ENCODE data around the gene SLC39A5. TPM values are rescaled to one million over a fixed set of nuclear protein-coding genes. Genes with fewer than 3 reads are reported as not detected.

SLC39A5 gene
- total RNA-seq, 2 experiments from 2014 or later: 0.80 to 1.2 TPM

DNA sequence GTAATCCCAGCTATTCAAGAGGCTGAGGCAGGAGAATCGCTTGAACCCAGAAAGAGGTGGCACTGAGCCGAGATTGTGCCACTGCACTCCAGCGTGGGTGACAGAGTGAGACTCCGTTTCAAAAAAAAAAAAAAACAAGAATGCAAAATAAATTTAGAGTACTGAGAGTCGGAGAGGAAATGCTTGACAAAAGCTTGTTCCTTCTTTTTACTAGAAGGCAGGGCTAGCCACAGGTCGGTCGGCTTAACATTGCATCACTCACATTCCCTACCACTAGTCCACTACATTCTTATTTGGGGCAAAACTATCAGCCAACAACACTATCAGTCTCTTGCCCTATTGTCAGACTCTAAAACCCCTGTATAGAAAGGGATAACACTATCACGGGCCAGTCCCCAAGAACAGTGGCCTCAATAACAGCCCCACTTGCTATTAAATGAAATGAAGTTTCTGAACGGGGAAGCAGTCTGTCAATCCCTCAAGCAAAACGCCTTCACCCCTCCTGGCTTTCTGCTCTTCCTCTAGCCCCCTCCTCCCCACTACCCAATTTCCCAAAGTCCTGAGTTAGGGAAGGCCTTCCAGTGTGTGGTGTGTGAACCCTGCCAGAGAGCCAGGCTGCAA is 9.1 kb upstream of the SLC39A5 start:
- H3K9me3 Mint-ChIP-seq: no peaks in the 10 kb centered on the region
- DNase-seq: no peak
- peaks cover 48% of the 10 kb centered on the region for H3K4me1 Mint-ChIP-seq
- no peaks in the 10 kb centered on the region for H3K27me3 Mint-ChIP-seq
- POLR2A ChIA-PET: interaction anchor here (0.8 to 3.9 kb wide), 15 partner anchors 14 to 295 kb away, joined by 3 to 32 read pairs (median 13); partner anchors contain the start of genes CNPY2, COQ10A, ESYT1 and MYL6
- peak overlapping the region; percentile 89 for H3K4me3 Mint-ChIP-seq
- peak overlapping the region; percentile 84 for H3K27ac Mint-ChIP-seq
- CTCF ChIA-PET: interaction anchor here (0.7 to 3.8 kb wide), 8 partner anchors 14 to 960 kb away, joined by 3 to 43 read pairs (median 8); partner anchors contain the start of genes ANKRD52, CNPY2, ESYT1 and SMARCC2
- H3K36me3 Mint-ChIP-seq (ENCODE audit: low read depth): peaks cover 2% of the 10 kb centered on the region

DNA sequence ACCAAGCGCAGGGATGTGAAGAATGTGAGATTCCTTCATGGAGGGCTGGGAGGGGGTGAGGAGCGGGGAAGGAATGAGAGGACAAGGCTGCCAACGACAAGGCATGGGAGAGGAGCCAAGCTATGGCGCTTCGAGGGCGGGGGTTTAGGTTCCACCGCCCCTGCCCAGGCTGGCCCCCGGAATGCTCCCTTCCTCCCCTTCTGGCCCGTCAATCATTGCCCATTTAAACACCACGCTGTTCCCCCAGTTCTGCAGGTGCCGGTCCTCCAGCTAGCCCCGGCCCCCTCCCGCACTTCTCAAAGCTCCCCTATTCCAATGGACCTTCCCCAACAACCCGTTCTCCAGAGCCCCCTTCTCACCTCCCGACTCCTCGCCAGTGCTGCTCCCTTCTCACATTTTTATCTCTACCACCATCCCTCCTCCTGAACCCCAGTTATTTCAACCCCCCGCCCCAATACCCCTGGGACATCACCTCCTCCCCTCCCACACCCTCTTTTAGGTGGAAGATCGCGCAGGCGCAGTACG is 8.6 kb upstream of the SLC39A5 start:
- Mint-ChIP-seq H3K4me1 (peaks cover 52% of the 10 kb centered on the region), H3K36me3 (ENCODE audit: low read depth) (peaks cover 6% of the 10 kb centered on the region), H3K9me3 (no peaks in the 10 kb centered on the region), H3K4me3 (peak overlapping the region; percentile 89), H3K27ac (peak overlapping the region; percentile 84), H3K27me3 (no peaks in the 10 kb centered on the region)
- POLR2A ChIA-PET: interaction anchor here (1.0 to 3.9 kb wide), 28 partner anchors 8 to 403 kb away, joined by 3 to 32 read pairs (median 7); partner anchors contain the start of genes ANKRD52, CNPY2, COQ10A and ESYT1
- CTCF ChIA-PET: interaction anchor here (0.5 to 3.8 kb wide), 21 partner anchors 10 to 483 kb away, joined by 3 to 44 read pairs (median 5); partner anchors contain the start of genes ANKRD52, CNPY2, COQ10A and ESYT1
- DNase-seq: peak; percentile 20

DNA sequence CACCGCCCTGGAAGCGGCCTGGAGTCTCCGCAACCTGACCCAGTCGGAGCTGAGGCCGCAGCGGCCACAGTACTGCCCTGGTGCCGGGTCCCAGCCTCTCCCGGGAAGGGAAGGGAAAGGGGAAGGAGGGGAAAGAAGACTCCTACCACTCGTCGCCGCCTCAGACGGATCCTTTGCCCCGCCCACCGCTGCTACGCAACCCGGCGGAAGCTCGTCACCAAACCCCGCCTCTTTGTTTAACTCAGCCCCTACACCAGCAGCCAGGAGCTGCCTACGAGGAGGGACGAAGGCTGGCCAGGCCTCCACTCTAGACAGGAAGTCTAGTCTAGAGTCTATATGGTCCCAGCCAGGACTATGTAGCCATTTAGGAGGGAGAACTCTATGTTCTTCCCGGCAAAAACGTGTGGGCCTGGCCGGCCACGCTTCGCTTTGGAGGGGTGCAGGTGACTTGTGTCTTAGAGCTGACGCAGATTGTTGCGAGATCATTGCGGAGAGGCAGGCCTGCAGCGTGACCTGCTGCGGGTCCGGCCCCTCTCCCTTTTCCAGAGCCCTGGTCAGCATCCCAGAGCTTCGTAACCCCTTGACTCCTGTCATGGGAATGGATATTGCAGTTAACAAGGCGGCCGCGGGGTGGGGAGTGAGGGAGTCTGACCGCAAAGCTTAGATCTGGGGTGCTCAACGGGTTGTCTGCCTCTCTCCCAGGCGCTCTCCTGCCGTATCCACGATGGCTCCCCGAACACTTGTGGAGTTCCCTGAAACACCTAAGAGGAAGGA is 7.9 kb upstream of the SLC39A5 start, which contains the start of gene RNF41:
Gene RNF41, minus strand, starts transcription at position 166 of the 774 bp plus-strand sequence. CDS start 7,875 bp downstream, outside the sequence.
- Mint-ChIP-seq H3K36me3 (ENCODE audit: low read depth) (peaks cover 6% of the 10 kb centered on the region), H3K9me3 (no peaks in the 10 kb centered on the region), H3K4me1 (peaks cover 53% of the 10 kb centered on the region), H3K27ac (peak within 1 kb of the TSS; percentile 84), H3K27me3 (no peaks in the 10 kb centered on the region), H3K4me3 (peak within 1 kb of the TSS; percentile 89)
- CTCF ChIA-PET: interaction anchor here (0.5 to 3.8 kb wide), 25 partner anchors 10 to 484 kb away, joined by 3 to 44 read pairs (median 4); partner anchors contain the start of genes ANKRD52, CNPY2, COQ10A and ESYT1
- peak; percentile 94 for DNase-seq
- POLR2A ChIA-PET: interaction anchor here (0.6 to 3.9 kb wide), 38 partner anchors 9 to 404 kb away, joined by 3 to 32 read pairs (median 5); partner anchors contain the start of genes ANKRD52, CNPY2, COQ10A and CS

DNA sequence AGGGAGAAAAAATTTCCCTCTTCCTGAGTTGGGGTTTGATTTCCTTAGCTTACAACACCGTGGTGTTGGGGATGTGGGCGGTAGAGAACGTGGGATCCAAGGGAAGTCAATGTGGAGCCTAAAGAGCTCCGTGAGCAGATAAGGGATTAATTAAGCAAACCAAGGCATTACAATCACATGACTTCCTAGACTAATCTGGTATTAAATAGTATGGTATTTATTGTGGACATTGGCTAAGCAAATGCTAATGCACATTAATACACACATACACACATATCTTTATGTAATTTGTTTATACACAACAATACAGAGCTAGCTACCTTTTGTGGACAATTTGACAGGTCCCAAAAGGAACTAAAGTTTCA is 7.3 kb upstream of the SLC39A5 start:
- DNase-seq: no peak
- H3K4me3 Mint-ChIP-seq: peak overlapping the region; percentile 89
- H3K4me1 Mint-ChIP-seq: peaks cover 53% of the 10 kb centered on the region
- H3K27me3 Mint-ChIP-seq: no peaks in the 10 kb centered on the region
- H3K9me3 Mint-ChIP-seq: no peaks in the 10 kb centered on the region
- H3K27ac Mint-ChIP-seq: peak overlapping the region; percentile 84
- POLR2A ChIA-PET: interaction anchor here (0.7 to 3.9 kb wide), 32 partner anchors 8 to 404 kb away, joined by 3 to 32 read pairs (median 6); partner anchors contain the start of genes ANKRD52, CNPY2, COQ10A and CS
- peaks cover 6% of the 10 kb centered on the region for H3K36me3 Mint-ChIP-seq (ENCODE audit: low read depth)
- CTCF ChIA-PET: interaction anchor here (0.6 to 3.8 kb wide), 19 partner anchors 11 to 484 kb away, joined by 3 to 44 read pairs (median 5); partner anchors contain the start of genes ANKRD52, COQ10A, ESYT1 and ORMDL2

DNA sequence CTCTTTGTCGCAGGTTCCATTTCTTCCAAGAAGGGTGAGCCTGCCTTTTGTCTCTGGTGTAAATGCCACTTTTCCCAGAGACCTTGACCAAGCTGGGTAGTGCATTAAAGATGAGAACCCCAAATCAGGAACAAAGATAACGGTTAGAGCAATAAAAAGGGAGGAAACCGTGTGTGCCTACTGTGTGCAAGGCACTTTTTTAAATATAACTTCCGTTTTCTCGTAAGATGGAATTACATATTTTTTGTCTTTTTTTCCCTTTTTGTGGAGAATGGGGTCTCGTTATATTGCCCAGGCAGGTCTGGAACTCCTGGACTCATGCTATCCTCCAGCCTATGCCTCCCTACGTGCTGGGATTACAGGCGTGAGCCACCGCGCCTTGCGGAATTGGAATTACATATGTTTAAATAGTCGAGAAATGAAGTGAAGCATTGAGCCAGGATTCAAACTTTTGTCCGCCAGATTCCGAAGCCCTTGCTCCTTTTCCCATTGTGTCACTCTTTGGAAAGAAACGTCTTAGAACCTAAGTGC is 6.2 kb upstream of the SLC39A5 start:
- ChIA-PET POLR2A (interaction anchor here (1.4 to 3.9 kb wide), 5 partner anchors 35 to 105 kb away, joined by 3 to 31 read pairs (median 15); partner anchors contain the start of genes ANKRD52, SMARCC2 and ZC3H10), CTCF (interaction anchor here (2.4 to 3.8 kb wide), 4 partner anchors 17 to 105 kb away, joined by 12 to 44 read pairs (median 39); partner anchors contain the start of genes SMARCC2 and ZC3H10)
- H3K36me3 Mint-ChIP-seq (ENCODE audit: low read depth): peaks cover 6% of the 10 kb centered on the region
- DNase-seq: no peak
- peak overlapping the region; percentile 76 for H3K27ac Mint-ChIP-seq
- no peaks in the 10 kb centered on the region for H3K9me3 Mint-ChIP-seq
- no peaks in the 10 kb centered on the region for H3K27me3 Mint-ChIP-seq
- peak overlapping the region; percentile 89 for H3K4me3 Mint-ChIP-seq
- peaks cover 53% of the 10 kb centered on the region for H3K4me1 Mint-ChIP-seq

DNA sequence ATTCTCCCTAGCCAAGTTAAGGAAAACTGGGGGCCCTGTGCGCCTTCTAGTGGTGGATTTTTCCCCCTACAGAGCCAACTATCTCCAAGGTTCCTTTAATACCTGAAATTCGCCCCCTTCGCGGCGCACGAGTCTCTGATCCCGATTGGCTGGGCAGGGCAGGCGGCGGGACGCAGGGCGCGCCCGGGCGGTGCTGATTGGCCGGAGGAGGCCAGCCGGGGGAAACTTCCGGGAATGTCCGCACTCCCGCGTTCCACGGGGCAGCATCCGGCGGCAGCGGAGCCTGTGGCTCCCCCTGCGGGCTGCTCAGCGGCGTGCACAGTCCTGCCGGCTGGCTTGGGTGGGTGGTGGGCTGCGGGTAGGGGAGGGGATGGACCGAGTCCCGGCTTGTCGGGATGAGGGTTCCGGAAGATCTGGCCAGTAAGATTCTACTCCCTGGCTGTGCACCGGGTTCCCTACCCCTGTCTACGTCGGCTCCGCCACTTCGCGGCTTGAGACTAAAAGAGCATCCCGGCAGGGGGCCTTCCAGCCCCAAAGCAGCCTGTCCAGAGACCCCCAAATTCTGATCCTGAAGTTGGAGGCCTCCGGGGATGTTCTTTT is 5.6 kb upstream of the SLC39A5 start, which contains the start of gene NABP2:
Gene NABP2, plus strand, starts transcription at position 241 of the 600 bp plus-strand sequence. CDS start 515 bp downstream, outside the sequence.
- Mint-ChIP-seq H3K27me3 (no peaks in the 10 kb centered on the region), H3K4me3 (peak within 1 kb of the TSS; percentile 89), H3K36me3 (ENCODE audit: low read depth) (peaks cover 6% of the 10 kb centered on the region), H3K4me1 (peaks cover 53% of the 10 kb centered on the region), H3K9me3 (no peaks in the 10 kb centered on the region), H3K27ac (peak within 1 kb of the TSS; percentile 76)
- peak; percentile 95 for DNase-seq
- ChIA-PET CTCF (interaction anchor here (3.3 kb wide), 1 partner anchor 101 kb away, joined by 12 read pairs; no protein-coding TSS in a partner anchor), POLR2A (interaction anchor here (3.9 kb wide), 1 partner anchor 106 kb away, joined by 31 read pairs; the partner anchor contains the start of gene ZC3H10)

DNA sequence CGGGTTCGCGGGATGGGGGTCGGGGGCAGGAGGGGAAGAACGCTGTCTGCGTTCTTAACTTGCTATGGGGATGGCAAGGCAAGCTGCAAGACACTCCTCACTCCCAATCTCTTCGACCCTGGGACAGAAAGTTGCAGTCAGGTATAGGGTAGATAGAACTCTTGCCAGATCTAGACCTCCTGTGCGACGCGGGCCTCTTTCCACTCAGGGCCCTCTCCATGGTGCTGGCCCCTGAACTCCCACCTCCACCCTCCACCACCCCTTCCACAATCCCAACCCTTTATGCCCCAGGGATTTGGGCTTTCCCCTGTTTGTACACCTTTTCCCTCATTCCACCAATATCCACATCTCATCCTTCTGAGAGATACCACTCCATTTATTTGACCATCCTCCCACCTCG is 4.9 kb upstream of the SLC39A5 start:
- ChIA-PET POLR2A (no interaction called here), CTCF (interaction anchor here (1.5 kb wide), 1 partner anchor 38 kb away, joined by 3 read pairs; no protein-coding TSS in a partner anchor)
- peaks cover 6% of the 10 kb centered on the region for H3K36me3 Mint-ChIP-seq (ENCODE audit: low read depth)
- no peaks in the 10 kb centered on the region for H3K27me3 Mint-ChIP-seq
- H3K27ac Mint-ChIP-seq: peak overlapping the region; percentile 73
- peaks cover 52% of the 10 kb centered on the region for H3K4me1 Mint-ChIP-seq
- peak overlapping the region; percentile 89 for H3K4me3 Mint-ChIP-seq
- no peak for DNase-seq
- no peaks in the 10 kb centered on the region for H3K9me3 Mint-ChIP-seq

DNA sequence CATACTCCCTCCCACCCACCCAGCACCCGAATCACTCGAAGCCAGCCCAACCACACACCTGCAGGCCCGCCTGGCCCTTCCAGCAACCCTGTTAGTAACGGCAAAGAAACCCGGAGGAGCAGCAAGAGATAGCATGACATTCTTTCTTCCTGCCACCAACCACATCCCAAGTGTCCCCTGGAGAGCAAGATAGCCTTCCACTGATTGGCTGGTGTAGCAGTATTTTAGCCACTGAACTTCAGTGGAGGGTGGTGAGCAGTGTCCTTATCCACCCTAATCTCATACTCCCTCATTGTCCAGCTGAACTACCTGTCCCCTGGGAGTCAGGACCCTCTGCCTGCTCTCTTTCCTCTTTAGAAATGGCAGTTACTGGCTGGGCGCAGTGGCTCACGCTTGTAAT is 769 bp upstream of the SLC39A5 start:
- DNase-seq: no peak

DNA sequence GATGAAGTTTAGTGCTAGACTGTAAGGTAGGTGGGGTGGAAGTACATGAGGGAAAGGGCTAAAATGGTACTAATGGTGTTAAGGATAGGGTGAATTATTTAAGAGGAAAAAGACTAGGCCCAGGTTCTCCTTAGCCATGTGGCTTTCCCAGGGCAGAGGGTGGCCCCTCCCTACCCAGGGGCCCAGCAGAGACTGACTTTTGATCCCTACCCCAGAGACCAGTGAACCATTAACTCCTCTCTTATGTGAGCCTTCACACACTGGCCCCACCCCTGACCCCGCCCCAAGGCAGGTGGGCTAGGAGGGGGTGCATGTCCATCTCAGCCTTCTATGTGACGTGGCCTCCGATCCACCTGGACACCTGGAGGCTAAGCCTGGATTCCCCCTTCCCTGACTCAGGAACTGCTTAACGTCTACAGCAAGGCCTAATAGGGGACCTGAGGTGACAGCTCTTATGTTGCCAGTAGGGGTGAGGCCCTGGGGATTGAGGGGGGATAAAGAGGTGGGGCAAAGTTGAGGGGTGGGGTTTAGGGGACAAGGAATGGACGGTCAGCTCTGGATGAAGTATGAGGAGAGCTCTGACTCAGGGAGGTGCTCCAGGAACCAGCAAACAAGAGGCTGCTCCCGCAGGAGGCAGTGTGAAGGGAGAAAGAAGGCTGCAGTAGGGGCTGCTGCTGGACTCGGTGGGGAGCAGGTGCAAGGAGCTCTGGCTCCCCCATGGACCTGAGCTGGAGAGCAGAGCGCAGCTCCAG is 757 bp downstream of the SLC39A5 start:
- CTCF ChIA-PET: no interaction called here
- no peaks in the 10 kb centered on the region for H3K9me3 Mint-ChIP-seq
- no peaks in the 10 kb centered on the region for H3K27me3 Mint-ChIP-seq
- H3K4me1 Mint-ChIP-seq: peaks cover 6% of the 10 kb centered on the region
- H3K4me3 Mint-ChIP-seq: no peak overlapping the region
- peaks cover 6% of the 10 kb centered on the region for H3K36me3 Mint-ChIP-seq (ENCODE audit: low read depth)
- H3K27ac Mint-ChIP-seq: no peak overlapping the region
- POLR2A ChIA-PET: interaction anchor here (1.1 kb wide), 1 partner anchor 8 kb away, joined by 4 read pairs; no protein-coding TSS in a partner anchor
- DNase-seq: no peak

More for the DNA sequence above, 769 bp upstream of the SLC39A5 start:
- Mint-ChIP-seq H3K9me3 (no peaks in the 10 kb centered on the region), H3K27me3 (no peaks in the 10 kb centered on the region), H3K36me3 (ENCODE audit: low read depth) (peaks cover 6% of the 10 kb centered on the region), H3K27ac (no peak overlapping the region), H3K4me3 (no peak overlapping the region), H3K4me1 (peaks cover 19% of the 10 kb centered on the region)
- POLR2A ChIA-PET: no interaction called here
- CTCF ChIA-PET: no interaction called here

DNA sequence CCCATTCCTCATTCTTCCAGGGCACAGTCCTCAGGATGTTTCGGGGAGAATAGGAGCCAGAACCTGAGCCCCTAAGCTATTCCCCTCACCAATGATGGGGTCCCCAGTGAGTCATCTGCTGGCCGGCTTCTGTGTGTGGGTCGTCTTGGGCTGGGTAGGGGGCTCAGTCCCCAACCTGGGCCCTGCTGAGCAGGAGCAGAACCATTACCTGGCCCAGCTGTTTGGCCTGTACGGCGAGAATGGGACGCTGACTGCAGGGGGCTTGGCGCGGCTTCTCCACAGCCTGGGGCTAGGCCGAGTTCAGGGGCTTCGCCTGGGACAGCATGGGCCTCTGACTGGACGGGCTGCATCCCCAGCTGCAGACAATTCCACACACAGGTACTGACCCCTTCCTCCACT is 1.3 kb downstream of the SLC39A5 start:
- ChIA-PET CTCF (no interaction called here), POLR2A (interaction anchor here (1.1 kb wide), 1 partner anchor 9 kb away, joined by 4 read pairs; no protein-coding TSS in a partner anchor)
- Mint-ChIP-seq H3K4me1 (peaks cover 2% of the 10 kb centered on the region), H3K4me3 (no peak overlapping the region), H3K36me3 (ENCODE audit: low read depth) (peaks cover 3% of the 10 kb centered on the region), H3K27ac (no peak overlapping the region), H3K9me3 (no peaks in the 10 kb centered on the region), H3K27me3 (no peaks in the 10 kb centered on the region)
- DNase-seq: no peak

DNA sequence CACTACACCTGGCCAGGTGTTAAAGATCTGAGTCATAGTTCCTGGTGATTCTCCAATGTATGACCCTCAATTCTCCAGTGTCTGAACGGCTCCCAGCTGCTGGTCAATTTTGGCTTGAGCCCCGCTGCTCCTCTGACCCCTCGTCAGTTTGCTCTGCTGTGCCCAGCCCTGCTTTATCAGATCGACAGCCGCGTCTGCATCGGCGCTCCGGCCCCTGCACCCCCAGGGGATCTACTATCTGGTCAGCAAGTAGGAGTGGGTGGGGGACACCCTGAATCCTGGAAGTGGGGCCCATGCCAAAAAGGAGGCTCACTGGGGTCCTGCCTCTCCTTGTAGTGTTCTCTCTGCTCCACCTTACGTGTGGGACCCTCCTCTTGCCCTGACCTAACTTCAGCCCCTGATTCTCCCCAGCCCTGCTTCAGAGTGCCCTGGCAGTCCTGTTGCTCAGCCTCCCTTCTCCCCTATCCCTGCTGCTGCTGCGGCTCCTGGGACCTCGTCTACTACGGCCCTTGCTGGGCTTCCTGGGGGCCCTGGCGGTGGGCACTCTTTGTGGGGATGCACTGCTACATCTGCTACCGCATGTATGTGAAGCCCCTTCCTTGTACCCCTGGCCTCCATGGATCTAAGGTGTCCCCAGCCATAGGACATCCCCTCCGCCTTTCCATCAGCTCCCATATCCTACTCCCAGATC is 5.0 kb downstream of the SLC39A5 start:
- ChIA-PET POLR2A (no interaction called here), CTCF (interaction anchor here (1.1 kb wide), 1 partner anchor 13 kb away, joined by 3 read pairs; the partner anchor contains the start of gene RNF41)
- no peak for DNase-seq
- Mint-ChIP-seq H3K9me3 (no peaks in the 10 kb centered on the region), H3K4me1 (no peaks in the 10 kb centered on the region), H3K27me3 (no peaks in the 10 kb centered on the region), H3K27ac (no peak overlapping the region), H3K4me3 (no peak overlapping the region), H3K36me3 (ENCODE audit: low read depth) (peaks cover 5% of the 10 kb centered on the region)
